Heart left ventricle (tissue), 13 donors: Measurements from ENCODE around the gene ENAH.

Source experiments
- CTCF ChIP-seq, 12 donors: fragments of 200-600 bp; sonication (generic) in 4 of 12; IDR thresholded peaks; one replicate each; pipeline versions ENCODE4 v1.5.0 to v1.8.0; 2018 to 2022; ENCODE audit warnings: antibody characterized with exemption in 12 of 12, mild to moderate bottlenecking in 5 of 12
- POLR2A ChIP-seq, 2 donors: fragments of 450-650 bp; IDR thresholded peaks; one replicate each; pipeline ENCODE4 v1.6.1; 2017; ENCODE audit warnings: antibody characterized with exemption in 2 of 2, mild to moderate bottlenecking in 2 of 2, moderate library complexity in 2 of 2
- donor health status: ischemic (EF 13 %, LVEDD 7.1; RV severe dilation, severe dysfunction).
- donor health status: DM: no; HTN: yes; CAD: no.
- donor health status: DM: no; HTN: no; CAD: no.
- donor health status: ischemic (EF 25% LVEDD 6.9; RV normal size, moderate dysfunction).
- donor health status: ischemic (EF 25% LVEDD 5.7; RV mildly dilated, moderate dysfunction).
- donor health status: ischemic (EF 35%, LVEDD 5.7; RV mildly dilated, moderate dysfunction).
- donor health status: nonischemic (EF 11% LVEDD 7.7; RV severe dilation, severe dysfunction).
- donor health status: DM: yes; HTN: yes; CAD: no.
- donor health status: PGD.
- donor health status: ischemic (EF 29% LVEDD 5.4; RV normal size, mild dysfunction).
- donor health status: nonischemic (EF 23%, LVEDD 6.1; RV moderate dilation, normal function).

GRCh38 chr1:225477296-225477911, 175.5 kb downstream of the ENAH start:
- TF ChIP-seq CTCF (IDR thresholded peaks at IDR 0.05) (no peak), POLR2A (IDR thresholded peaks at IDR 0.05) (no peak)
